Inferior parietal cortex (tissue), 1 donor: ENCODE results near the gene HMGN3.

Experiments
- DNase-seq: peaks from one replicate; pipeline ENCODE4 v3.0.0-alpha.2; 2016; ENCODE audit errors: extremely low spot score

HMGN3 gene

GRCh38 chr6:79232696-79233462, 1.6 kb downstream of the HMGN3 start:
- DNase-seq: no peak

- DNase-seq: no peak
Observed at GRCh38 chr6:79231666-79232065, 2.8 kb downstream of the HMGN3 start.

- no peak for DNase-seq
Observed at GRCh38 chr6:79231101-79231500, 3.4 kb downstream of the HMGN3 start.

GRCh38 chr6:79230149-79230548, 4.3 kb downstream of the HMGN3 start:
- no peak for DNase-seq

- DNase-seq: no peak
Observed at GRCh38 chr6:79227445-79227844, 7.0 kb downstream of the HMGN3 start.

GRCh38 chr6:79226660-79227059, 7.8 kb downstream of the HMGN3 start:
- DNase-seq: no peak

- no peak for DNase-seq
Observed at GRCh38 chr6:79225717-79226599, 8.5 kb downstream of the HMGN3 start.

- no peak for DNase-seq
Observed at GRCh38 chr6:79223611-79224404, 10.7 kb downstream of the HMGN3 start.

GRCh38 chr6:79215213-79215824, 19.2 kb downstream of the HMGN3 start:
- DNase-seq: no peak

GRCh38 chr6:79212859-79213258, 21.6 kb downstream of the HMGN3 start:
- no peak for DNase-seq

- no peak for DNase-seq
Observed at GRCh38 chr6:79208816-79209215, 25.7 kb downstream of the HMGN3 start.

GRCh38 chr6:79203753-79204253, 30.7 kb downstream of the HMGN3 start:
- no peak for DNase-seq

GRCh38 chr6:79202556-79202955, 31.9 kb downstream of the HMGN3 start:
- DNase-seq: no peak

GRCh38 chr6:79201983-79202382, 32.5 kb downstream of the HMGN3 start:
- DNase-seq: no peak

- no peak for DNase-seq
Observed at GRCh38 chr6:79201143-79201542, 33.3 kb downstream of the HMGN3 start.

- no peak for DNase-seq
Observed at GRCh38 chr6:79196912-79197311, 37.6 kb downstream of the HMGN3 start.

GRCh38 chr6:79193971-79194370, 40.5 kb downstream of the HMGN3 start:
- DNase-seq: no peak

- DNase-seq: no peak
Observed at GRCh38 chr6:79189760-79190350, 44.6 kb downstream of the HMGN3 start.

- no peak for DNase-seq
Observed at GRCh38 chr6:79188885-79189480, 45.5 kb downstream of the HMGN3 start.

GRCh38 chr6:79188107-79188506, 46.4 kb downstream of the HMGN3 start:
- DNase-seq: no peak

- no peak for DNase-seq
Observed at GRCh38 chr6:79186564-79186963, 47.9 kb downstream of the HMGN3 start.
